HG03097 (cell line): Measurements from ENCODE around the gene EMP1.

Experiments
- ATAC-seq: cut with Tn5 transposase; IDR thresholded peaks from one replicate; pipeline ENCODE4 v1.9.1; 2021; ENCODE audit not compliant: unreplicated experiment, low FRiP score

EMP1 gene

GRCh38 chr12:13195250-13195649 lies 1.3 kb upstream of the EMP1 start:
- ATAC-seq = no peak

GRCh38 chr12:13195785-13196129 lies 769 bp upstream of the EMP1 start:
- ATAC-seq = no peak

- no peak for ATAC-seq
These were observed 506 bp downstream of the EMP1 start for GRCh38 chr12:13197032-13197431.

DNA sequence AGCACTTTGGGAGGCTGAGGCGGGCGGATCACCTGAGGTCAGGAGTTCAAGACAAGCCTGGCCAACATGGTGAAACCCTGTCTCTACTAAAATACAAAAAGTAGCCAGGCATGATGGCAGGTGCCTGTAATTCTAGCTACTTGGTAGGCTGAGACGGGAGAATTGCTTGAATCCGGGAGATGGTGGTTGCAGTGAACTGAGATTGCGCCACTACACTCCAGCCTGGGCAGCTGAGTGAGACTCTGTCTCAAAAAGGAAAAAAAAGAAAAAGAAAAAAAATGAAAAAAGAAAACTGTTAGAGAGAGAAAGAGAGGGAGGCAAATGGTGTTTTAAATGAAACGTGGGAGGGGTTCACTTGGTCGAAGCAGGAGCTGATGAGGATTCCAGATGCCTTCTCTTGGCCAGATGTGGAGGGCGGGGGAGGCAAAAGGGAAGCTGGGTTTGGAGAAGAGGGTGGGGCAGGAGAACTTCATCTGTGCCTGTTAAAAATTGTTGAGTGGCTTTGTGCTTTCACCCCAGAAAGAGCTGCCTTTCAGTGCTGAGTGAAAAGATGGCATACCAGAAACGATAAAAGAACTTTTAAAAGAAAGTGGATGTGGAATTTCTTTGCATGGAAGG lies 1.1 kb downstream of the EMP1 start:
- no peak for ATAC-seq

- no peak for ATAC-seq
These were observed 1.7 kb downstream of the EMP1 start for GRCh38 chr12:13198241-13198640.

GRCh38 chr12:13198876-13199275 lies 2.4 kb downstream of the EMP1 start:
- no peak for ATAC-seq

- no peak for ATAC-seq
These were observed 3.1 kb downstream of the EMP1 start for GRCh38 chr12:13199592-13199991.

DNA sequence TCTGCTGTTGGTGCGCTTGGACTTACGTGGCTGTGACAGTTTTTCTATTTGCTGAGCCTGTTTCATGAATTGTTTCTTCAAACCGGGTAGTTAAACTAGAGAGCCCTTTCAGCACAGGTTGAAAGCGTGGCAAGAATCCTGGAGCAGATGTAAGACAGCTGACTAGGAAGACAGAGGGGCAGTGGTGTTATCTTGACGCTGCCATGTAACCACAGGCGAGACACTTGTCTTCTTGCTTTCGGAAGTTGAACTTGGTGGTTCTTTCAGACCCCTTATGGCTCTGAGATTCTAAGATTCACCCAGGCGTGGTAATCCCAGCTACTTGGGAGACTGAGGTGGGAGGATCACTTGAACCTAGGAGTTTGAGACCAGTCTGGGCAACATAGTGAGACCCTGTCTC lies 4.3 kb downstream of the EMP1 start:
- ATAC-seq = no peak

DNA sequence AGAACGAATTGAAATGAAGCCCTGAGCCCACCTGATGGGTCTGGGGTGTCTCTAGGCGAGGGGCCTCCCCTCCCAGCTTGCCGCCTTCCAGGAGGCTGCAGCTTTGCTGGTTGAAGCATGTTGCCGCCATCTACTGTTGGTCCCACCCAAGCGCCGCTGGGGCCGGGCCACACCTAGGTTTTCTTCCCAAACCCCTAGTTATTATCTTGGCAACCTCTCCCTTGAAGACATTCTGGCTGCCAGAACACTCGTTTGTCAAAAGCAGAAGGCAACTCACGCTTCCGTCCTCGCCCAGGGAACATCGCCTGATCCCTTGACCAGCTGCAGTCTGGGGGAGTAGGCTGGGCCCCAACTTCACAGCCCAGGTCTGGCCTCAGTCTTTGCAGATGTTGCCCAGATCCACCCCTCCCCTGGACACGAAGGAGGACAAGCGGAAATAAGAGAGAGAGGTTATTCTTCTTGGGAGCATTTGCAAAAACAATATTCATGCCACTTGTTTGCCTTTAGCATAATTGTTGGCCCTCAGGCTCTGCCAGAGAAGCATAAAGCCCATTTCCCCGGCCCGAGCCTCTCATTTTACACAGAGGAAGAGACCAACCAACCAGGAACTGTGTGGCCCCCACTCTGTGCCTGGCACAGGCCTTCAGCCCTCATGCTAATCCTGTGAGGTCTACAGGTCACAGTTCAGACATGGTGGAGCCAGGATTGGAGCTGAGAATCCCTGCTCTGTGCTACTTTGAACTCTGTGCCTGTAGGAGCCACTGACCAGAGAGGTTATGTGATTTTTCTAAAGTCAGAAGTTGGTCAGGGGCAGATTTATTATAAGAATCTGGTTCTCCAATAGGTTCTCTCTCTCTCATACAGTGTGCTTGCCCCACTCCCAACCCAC lies 6.8 kb downstream of the EMP1 start:
- no peak for ATAC-seq

DNA sequence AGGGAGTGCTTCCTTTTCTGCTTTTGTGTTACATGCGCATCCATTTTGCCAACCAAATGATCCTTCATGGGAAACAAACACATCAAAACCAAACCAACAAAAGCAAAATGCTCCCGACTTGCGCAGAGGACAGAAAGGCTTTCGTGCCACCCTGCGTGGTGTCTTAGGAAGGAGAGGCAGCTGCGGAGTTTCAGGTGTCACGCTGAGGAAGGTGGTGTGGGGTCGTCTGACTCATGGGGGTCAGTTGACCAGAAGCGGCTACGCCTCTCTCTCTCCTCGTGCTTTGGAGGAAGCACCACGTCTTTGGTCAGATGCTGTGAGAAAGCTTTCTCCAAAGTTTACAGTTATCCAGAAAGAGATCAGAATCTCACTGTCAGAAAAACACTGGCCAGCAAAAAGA lies 7.9 kb downstream of the EMP1 start:
- ATAC-seq = no peak

GRCh38 chr12:13205809-13206559 lies 9.5 kb downstream of the EMP1 start:
- ATAC-seq = no peak

- ATAC-seq = no peak
These were observed 10.0 kb downstream of the EMP1 start for GRCh38 chr12:13206560-13206897.

- no peak for ATAC-seq
These were observed 12.3 kb downstream of the EMP1 start for GRCh38 chr12:13208533-13209435.

- ATAC-seq = no peak
These were observed 13.1 kb downstream of the EMP1 start for GRCh38 chr12:13209436-13210235.

DNA sequence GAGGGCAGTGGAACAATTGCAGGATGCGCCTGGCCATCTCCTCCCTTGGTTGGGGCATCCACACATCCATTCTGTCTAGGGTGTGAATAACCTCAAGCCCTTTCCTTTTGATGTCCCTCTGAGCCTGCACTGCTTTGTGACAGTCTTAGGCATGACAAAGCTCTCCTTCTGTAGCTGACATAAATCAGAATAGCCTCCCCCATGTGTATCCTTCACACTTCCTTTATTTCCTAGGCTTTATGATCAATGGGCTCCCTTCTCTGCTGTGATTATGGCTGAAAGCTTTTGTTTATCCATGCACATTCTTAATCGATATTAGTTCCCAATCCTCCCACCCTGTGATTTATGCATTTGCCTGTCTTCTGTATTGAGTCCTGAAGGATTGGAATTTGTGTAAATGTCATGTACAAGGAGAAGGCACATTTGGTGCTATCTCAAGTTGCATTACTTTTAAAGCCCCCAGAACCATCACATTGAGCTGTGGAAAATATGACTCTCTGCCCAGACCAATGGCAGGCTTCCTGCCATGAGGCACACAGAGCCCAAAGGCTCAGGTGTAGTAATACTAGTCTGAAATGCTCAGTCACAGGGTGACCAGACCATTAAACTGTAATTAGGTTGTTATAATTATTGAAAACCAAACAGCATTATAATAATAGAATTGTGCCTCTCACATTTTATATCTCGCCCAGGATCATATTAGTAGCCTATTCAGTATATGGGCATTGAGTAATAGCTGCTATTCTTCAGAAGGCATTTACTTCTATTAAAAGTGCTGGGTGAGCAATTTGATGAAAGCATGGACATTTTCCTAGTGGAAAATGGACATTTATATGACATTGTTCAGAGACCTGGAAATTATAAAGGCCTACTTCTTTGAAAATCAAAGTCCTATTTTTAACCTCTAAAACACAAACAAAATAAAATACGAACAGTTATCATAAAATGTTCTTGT lies 14.0 kb downstream of the EMP1 start:
- ATAC-seq = no peak

DNA sequence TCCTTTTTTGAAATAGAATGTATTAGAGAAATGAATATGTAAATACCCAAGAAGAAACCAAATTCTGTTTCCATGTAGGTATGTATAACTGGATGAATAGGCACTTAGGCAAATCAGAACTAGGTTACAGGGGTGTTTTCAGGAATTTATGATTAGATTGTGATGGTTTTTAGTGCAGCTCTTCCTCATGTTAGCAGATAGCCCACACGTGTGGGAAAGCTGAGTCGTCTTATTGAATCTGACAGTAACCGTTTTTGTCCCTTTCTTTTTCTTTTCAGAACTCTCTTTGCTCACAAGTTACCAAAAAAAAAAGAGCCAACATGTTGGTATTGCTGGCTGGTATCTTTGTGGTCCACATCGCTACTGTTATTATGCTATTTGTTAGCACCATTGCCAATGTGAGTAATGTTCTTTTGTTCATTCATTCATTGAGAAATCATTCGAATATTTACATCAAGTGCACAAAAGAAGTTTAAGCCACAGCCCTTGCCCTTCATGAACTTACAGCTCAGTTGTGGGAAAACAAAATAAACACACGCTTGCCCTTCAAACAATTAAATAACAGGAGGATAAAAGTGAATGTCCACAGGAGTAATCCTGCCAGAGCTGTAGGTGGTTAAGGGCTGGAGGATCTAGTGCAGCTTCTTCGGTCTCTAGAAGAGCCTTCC lies 14.8 kb downstream of the EMP1 start:
- no peak for ATAC-seq

- ATAC-seq = no peak
These were observed 15.5 kb downstream of the EMP1 start for GRCh38 chr12:13211859-13212664.
